GM18858 (cell line): ENCODE measurements around the gene ELOF1.
"Not testable (repeated sequence)": the region's sequence is repeated elsewhere in the genome, so short reads cannot be mapped to it uniquely, and the experiment has no call there.

Experiments used
- ATAC-seq: cut with Tn5 transposase; IDR thresholded peaks from one replicate; pipeline ENCODE4 v1.9.1; 2021; ENCODE audit not compliant: unreplicated experiment

Gene ELOF1

DNA sequence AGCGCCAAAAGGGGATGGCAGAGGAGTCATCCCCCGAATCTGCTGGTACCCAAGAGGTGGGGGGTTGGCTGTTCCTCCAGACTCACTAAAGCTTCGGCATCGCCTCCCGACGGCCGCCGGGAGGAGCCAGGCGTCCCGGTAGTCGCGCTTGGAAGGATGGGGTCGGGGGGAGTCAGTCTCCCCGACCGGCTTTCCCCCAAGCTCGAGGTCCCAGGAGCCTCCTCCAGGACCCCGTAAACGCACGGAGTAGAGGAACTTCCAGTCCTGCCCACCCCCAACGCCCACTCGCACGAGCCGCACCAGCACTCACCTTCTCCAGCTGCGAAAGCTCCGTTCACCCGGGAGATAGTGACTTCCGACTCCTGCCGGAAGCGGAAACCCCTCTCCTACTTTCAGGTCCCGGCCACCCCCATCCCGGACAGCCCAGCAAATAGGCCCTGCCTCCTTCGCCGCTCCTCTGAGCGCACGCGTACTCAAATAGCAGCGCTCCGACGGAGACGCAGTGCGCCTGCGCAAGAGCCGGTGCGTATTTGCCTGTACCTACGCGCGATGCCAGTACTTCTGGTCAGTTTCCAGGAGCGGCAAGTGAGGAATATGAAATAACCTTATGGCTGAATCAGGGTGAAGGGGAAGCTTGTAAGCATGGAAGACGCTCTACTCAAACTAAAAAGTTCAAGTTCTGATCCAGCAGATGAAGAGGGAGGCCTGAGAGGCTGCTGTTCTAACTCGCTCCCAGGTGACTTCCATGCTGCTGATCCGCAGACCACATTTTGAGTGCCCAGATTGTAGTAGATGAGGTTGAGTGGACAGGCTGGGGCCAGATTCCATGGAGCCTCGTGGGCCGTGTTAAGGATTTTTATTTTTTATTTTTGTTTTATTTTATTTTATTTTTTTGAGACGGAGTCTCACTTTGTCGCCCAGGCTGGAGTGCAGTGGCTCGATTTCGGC lies at the start of gene ELOF1:
ELOF1 (minus strand) TSS at position 350 of the 948 bp plus-strand sequence. CDS start 4,883 bp downstream, outside the sequence.
- ATAC-seq = peak; percentile 58

DNA sequence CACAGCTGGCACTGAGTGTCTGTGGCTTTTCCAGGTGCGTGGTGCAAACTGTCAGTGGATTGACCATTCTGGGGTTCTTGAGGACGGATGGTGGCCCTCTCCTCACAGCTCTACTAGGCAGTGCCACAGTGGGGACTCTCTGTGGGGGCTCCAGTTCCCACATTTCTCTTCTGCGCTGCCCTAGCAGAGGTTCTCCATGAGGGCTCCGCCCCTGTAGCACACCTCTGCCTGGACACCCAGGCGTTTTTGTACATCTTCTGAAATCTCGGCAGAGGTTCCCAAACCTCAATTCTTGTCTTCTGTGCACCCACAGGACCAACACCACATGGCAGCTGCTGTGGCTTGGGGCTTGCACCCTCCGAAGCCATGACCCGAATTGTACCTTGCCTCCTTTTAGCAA lies 47.5 kb upstream of the ELOF1 start:
- no peak for ATAC-seq

DNA sequence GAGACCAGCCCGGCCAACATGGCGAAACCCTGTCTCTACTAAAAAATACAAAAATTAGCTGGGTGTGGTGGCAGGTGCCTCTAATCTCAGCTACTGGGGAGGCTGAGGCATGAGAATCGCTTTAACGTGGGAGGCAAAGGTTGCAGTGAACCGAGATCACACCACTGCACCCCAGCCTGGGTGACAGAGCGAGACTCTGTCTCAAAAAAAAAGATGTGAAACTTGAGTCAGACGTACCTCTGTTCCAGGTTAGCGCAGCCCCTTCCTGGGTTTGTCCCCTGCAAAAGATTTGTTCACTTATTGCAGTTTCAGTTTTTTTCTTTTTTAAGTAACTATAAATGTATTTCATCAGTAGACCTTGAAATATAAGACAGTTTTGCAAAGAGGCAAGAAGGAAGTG lies 40.7 kb upstream of the ELOF1 start:
- ATAC-seq = not testable (repeated sequence)

DNA sequence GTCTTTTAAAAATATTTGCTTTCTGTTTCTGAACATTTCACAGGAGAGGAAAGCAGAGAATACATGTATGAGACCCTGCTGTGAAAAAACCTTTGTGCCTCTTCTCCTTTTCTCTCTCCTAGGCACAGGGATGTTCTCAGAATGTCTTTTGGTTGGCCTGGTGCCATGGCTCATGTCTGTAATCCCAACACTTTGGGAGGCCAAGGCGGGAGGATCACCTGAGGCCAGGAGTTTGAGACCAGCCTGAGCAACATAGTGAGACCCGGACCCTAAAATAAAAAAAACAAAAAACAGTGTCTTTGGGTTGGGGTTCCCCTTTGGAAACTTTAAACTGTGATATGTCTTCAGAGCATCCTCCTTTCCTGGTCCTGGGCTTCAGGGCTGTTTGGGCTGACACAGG lies 39.7 kb upstream of the ELOF1 start:
- no peak for ATAC-seq

DNA sequence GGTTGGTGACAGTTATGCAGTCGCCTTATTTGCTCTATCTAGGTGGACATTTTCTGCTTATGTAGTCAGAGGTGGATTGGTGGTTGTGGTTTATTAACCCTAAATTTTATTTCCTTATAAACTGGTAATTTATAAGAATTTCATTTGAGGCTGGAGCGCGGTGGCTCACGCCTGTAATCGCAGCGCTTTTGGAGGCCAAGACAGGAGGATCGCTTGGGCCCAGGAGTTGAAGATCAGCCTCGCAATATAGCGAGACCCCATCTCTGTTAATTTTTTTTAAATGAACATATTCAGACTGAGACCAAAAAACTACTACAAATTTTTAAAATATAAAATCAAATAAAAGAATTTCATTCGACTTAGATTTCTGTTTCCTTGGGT lies 39.1 kb upstream of the ELOF1 start:
- ATAC-seq = no peak

DNA sequence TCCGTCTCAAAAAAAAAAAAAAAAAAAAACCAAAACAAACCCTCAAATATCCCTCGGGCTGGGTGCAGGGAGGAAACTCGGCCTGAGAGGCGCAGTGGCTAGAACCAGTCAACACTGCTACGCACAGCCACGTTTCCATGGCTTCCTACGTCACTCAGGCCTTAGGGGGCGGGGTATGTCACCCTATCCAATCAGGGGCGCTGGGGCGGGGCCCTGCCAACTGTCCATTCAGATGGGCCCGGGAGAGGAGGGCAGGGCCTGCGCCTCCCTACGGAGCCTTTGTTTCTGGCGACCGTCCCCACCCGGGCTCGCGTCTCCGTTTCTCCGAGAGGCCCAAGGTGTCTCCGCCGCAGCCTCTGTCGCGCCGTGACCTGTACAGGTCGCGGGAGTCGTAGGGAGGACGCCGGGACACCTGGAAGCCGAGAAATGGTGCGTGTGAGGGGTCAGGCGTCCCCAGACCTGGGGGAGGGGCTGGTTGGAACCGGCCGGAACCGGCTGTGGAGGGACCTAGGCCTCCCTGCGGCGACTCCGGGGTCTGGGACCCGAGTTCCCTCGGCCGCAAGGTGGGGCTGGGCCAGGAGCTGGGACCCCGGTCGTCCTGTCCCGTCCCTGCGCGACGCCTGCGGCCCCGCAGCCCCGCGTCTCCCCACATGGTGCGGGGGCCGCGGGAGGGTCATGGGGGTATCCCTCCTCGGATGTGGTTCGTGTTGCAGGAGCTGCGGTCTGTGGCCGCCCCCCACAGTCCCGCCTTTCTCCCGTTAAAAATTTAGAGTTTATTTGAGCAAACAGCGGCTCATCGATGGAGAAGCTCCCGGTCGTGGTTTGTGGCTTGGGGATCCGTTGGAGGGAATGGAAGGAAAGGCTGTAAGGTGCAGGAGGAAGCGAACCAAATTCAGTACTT lies 38.4 kb upstream of the ELOF1 start, which contains the start of gene ZNF627:
ZNF627 (plus strand) TSS at position 282 of the 901 bp plus-strand sequence; CDS start at position 427, 145 bp downstream.
- peak; percentile 80 for ATAC-seq

DNA sequence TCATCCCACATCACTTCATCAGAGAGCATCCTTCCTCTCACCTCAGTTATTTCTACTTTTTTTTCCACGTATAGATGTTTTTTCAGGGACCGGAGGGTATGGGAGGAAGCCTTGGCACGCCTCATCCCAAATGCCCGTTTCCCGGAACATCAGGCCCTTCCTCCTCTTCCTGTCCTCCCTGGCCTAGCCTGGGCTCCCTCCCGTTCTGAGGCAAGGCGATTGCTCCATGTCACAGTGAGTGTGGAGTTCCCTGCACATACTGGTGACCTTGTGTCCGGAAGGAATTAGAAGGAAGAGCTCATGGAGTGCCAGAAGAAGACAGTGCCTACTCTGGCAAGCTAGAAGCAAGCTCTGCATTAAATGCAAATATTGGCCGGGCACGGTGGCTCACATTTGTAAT lies 37.1 kb upstream of the ELOF1 start:
- no peak for ATAC-seq

DNA sequence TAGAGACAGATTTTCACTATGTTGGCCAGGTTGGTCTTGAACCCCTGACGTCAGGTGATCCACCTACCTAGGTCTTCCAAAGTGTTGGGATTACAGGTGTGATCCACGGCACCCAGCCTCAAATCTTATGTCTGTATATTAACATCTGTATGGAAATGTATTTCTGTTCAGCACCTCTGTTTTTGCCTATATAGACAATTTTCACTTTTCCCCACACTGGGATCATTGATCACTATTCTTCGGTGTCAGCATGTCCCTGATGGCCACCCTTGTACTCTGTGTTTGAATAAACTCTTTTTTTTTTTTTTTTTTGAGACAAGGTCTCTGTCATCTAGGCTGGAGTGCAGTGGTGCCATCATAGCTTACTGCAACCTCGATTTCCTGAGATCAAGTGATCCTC lies 35.1 kb upstream of the ELOF1 start:
- ATAC-seq = no peak

DNA sequence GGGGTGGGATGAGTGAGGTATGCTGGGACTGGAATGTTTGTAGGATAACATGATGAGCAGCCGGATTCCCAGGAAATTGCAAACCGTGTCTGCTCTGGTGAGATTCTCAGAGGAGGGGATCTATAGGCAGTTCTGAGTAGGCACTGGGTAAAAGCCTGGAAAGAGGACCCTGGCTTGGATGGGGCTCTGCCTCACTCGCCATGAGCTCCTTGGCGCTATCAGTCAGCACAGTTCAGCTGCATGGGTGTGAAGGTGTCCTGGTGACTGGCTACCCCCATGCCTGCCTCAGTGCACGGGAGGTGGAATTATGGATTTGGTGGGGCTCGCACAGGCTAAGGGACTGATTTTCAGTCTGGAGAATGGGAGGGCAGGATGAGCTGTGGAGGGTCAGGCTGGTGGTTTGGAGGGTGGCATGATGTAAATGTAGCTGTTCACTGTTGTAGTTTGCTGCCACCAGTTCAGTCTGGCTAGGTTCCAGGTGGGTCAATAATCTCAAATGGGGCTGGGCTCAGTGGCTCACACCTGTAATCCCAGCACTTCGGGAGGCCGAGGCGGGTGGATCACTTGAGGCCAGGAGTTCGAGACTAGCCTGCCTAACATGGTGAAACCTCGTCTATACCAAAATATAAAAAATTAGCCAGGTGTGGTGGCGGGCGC lies 29.1 kb upstream of the ELOF1 start:
- ATAC-seq = no peak

DNA sequence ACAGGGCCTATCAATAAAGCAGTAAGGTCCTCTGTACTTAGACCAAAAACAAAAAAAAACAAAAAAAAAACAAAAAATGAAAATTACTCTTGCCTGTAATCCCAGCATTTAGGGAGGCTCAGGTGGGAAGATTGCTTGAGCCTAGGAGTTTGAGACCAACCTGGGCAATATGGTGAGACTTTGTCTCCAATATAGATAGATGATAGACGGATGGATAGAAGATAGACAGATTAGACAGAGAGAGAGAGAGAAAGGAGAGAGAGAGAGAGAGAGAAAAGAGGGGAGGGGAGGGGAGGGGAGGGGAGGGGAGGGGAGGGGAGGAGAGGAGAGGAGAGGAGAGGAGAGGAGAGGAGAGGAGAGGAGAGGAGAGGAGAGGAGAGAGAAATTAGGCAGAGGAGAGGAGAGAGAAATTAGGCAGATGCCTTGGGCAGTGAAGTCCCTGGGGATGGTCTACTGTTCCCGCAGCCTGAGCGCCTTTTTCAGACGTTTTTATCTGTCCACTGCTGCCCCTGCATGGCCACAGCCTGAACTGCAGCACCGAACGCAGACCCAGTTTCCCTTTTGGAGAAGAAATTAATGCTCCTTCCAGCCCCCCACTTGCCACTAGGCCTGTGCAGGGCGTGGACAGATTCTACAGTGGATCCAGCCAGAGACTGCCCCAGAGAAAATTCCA lies 28.4 kb upstream of the ELOF1 start:
- ATAC-seq = no peak

DNA sequence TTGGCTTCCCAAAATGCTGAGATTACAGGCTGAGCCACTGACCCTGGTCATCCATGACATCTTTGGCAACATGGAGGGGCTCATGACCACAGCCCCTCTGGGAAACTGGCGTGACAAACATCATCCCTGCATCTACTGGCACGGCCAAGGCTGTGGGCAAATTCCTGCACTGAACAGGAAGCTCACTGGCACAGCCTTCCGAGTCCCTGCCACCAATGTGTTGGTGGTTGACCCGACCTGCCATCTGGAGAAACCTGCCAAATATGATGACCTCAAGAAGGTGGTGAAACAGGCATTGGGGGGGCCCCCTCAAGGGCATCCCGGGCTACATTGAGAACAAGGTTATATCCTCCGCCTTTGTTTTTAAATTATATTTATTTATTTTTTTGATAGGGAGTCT lies 27.3 kb upstream of the ELOF1 start:
- ATAC-seq = no peak

DNA sequence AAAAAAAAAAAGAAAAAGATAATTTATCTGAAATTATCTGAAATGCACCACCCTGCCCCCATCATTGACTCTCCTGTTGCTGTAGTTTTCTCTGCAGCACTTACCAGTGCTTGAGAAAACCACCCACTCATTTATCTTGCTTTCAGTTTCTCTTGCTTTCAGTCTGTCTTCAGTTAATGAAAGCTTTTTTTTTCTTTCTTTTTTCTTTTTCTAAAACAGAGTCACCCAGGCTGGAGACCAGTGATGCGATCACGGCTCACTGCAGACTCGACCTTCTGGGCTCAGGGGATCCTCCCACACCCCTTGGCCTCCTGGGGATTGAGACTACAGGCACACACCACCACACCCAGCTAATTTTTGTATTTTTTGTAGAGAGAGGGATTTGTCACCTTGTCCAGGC lies 22.7 kb upstream of the ELOF1 start:
- ATAC-seq = peak; percentile 83

DNA sequence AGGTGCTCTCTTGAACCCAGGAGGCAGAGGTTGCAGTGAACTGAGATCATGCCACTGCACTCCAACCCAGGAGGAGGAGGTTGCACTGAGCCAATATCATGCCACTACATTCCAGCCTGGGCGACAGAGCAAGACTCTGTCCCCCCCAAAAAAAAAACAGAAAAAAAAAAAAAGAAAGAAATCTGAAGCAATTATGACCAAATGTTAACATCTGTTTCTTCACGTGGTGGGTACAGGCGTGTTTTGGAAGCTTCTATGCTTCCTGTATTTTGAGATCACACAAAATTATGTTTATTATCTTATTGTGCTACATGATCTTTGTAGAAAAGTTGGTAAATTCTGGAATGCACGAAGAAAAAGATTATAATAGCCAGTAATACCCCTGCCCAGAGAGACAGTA lies 21.1 kb upstream of the ELOF1 start:
- no peak for ATAC-seq

DNA sequence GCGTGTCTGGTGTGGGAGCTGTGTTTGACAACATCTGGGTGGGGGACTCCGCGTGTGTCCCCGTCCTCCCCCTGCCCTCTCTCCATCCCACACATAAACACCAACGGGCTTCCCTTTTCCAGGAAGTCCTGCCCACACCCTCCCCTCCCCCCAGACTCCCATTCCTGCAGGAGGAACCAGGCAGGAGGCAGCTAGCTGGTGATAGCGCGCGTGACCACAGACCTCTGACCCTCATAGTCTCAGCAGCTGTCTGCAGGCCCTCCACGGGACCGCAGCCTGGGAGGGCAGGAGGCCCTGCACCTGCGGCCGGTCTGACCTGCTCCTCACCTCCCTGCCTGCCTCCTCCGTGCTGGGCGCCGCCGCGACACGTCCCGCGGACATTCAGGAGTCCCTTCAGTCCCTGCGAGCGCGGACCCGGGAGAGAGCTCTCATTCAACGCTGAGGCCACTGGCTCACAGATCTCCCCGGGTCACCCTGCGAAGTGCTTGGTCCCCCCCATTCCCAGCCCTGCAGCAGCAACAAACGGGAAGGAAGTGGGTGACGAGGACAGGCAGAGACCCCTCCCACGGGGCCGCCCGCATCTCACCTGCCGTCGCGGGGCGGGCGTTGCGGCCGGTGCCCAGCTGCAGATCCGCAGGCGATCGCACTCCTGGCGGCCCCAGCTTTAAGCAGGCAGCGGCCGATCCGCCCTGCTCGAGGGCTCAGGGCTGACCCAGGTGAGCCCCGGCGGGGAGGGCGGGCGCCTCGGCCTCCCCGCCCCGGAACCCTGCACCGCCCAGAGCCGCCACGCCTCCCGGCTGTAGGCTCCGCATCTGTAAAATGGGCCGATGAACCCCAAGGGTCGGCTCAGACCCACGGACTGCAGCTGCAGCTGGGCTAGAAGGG lies 19.5 kb upstream of the ELOF1 start:
- ATAC-seq = no peak

DNA sequence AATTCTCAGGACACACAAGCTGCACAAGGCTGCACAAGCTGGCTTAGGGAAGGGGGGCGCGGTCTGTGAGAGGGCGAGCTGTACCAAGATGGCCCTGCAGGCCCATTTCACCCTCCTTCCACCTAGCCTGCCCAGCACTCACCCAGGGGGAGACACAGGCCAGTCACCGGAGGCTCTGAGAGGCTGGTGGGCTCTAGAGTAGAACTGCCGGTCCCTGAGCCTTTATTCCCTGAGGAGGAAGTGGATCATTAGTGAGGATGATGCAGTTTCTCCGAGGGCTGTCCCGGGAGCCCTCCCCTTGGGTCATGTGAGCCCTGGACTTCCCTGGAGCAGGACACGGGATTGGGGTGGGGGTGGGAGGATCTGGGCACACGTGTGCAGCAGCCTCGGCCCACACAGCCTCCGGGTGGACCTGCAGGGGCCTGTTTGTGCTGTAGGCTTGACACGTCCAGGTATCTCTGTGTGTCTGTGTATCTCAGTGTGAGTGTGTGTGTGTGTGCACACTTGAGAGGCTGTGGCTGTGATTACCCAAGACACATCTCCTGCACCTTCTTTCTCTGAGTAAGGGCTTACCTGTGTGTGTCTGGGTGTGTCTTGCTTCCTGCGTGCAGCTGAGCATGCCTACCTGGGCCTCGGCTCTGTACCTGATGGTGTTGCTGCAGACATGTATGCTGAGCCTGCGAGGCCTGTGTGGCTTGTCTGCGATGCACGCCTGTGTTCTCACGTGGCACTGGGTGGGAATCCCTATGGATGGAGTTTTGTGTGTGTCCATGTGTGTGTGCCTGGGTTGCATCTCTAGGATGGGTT lies 18.6 kb upstream of the ELOF1 start, which contains the start of gene ACP5:
ACP5 (minus strand) TSS at position 195 of the 807 bp plus-strand sequence. CDS start 328 bp downstream, outside the sequence.
- ATAC-seq = no peak

DNA sequence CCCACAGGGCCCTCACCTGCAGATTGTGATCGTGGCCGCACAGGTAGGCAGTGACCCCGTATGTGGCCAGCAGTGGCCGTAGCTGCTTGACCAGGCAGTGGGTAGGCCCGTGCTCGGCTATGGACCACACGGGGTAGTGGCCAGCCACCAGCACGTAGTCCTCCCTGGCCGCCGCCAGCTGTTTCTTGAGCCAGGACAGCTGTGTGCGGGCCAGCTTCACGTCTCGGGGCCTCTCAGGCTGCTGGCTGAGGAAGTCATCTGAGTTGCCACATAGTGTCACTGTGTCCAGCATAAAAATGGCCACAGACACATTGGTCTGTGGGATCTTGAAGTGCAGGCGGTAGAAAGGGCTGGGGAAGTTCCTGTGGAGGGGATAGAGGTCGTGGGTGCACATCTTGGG lies 17.2 kb upstream of the ELOF1 start:
- ATAC-seq = no peak

DNA sequence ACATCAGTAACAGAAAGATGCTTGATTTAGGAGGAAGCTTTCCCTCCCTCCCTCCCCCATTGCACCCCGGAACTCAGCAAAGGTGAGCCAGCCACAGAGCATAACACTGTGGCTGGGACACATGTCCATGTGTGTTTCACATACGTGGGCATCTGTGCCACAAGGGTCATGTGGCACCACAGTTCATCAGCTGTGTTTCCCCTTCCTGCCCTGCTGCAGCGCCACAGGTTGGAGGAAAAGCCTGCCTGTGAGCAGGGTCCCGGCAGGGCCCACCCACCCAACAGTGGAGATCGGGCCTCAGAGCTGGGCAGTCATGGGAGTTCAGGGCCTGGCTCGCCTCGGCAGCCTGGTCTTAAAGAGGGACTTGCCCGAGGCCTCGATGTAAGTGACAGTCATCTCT lies 15.7 kb upstream of the ELOF1 start:
- no peak for ATAC-seq

DNA sequence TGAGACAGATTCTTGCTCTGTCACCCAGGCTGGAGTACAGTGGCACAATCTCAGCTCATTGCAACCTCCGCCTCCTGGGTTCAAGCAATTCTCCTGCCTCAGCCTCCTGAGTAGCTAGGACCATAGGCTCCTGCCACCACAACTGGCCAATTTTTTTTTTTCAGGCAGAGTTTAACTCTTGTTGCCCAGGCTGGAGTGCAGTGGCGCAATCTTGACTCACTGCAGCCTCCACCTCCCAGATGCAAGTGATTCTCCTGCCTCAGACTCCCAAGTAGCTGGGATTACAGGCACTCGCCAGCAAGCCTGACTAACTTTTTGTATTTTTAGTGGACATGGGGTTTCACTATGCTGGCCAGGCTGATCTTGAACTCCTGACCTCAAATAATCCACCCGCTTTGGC lies 14.7 kb upstream of the ELOF1 start:
- not testable (repeated sequence) for ATAC-seq

DNA sequence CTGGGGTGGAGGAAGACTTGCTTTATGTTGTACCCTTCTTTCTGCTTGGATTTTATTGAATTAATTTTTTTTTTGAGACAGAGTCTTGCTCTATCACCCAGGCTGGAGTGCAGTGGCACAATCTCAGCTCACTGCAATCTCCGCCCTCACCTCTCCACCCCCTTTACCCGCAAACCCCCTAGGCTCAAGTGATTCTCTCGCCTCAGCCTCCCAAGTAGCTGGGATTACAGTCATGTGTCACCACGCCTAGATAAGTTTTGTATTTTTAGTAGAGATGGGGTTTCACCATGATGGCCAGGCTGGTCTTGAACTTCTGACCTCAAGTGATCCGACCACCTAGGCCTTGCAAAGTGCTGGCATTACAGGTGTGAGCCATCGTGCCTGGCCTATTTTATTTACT lies 14.3 kb upstream of the ELOF1 start:
- ATAC-seq = not testable (repeated sequence)
